ENCODE data around the gene NBEA.

- TF ChIP-seq YY1 (IDR thresholded peaks at IDR 0.05; ENCODE audit: insufficient read depth, insufficient read length), result no peak
- no peak for TF ChIP-seq SUZ12 (IDR thresholded peaks at IDR 0.05; ENCODE audit: extremely low read depth, insufficient read depth, insufficient read length)
- TF ChIP-seq ZNF274 (IDR thresholded peaks at IDR 0.05; ENCODE audit: low read depth, low read length), result no peak
These were observed 194.5 kb downstream of the NBEA start for GRCh38 chr13:35136585-35136984.

Measured in NT2/D1 (cell line).